WTC11 (cell line): Measurements from ENCODE around the gene ZIK1. TPM values are rescaled to one million over a fixed set of nuclear protein-coding genes. Genes with fewer than 3 reads are reported as not detected.

Source experiments
- ATAC-seq: fragments of 200-7000 bp; cut with Tn5 transposase; 2 replicates; pipeline ENCODE4 v1.10.0; 2021; ENCODE audit warnings: mild to moderate bottlenecking, moderate library complexity
- CTCF ChIA-PET: fragments of 300-600 bp; sonication (Branson Sonifier 250); formaldehyde crosslinking; loops from one replicate; lab custom pipeline; 2021; ENCODE audit warnings: antibody characterized with exemption; lab: Charles Lee
- POLR2A ChIA-PET: fragments of 350-600 bp; sonication (Branson Sonifier 250); formaldehyde crosslinking; loops from one replicate; lab custom pipeline; 2021; ENCODE audit warnings: antibody characterized with exemption; lab: Charles Lee
- DNase-seq: peaks from one replicate; pipeline ENCODE4 v3.0.0; 2021; ENCODE audit warnings: low spot score
- H3K27ac Mint-ChIP-seq: 2 replicates; pipeline ENCODE4 v1.8.0; 2021; ENCODE audit warnings: mixed read lengths
- H3K27me3 Mint-ChIP-seq: 2 replicates; pipeline ENCODE4 v1.8.0; 2021; ENCODE audit warnings: low read depth, mild to moderate bottlenecking, moderate library complexity, mixed read lengths
- H3K36me3 Mint-ChIP-seq: 2 replicates; pipeline ENCODE4 v1.8.0; 2021; ENCODE audit warnings: mixed read lengths
- H3K4me1 Mint-ChIP-seq: 2 replicates; pipeline ENCODE4 v1.8.0; 2022; ENCODE audit warnings: mixed read lengths
- H3K4me3 Mint-ChIP-seq: 2 replicates; pipeline ENCODE4 v1.8.0; 2021; ENCODE audit warnings: mild to moderate bottlenecking, moderate library complexity, mixed read lengths
- H3K9me3 Mint-ChIP-seq: 2 replicates; pipeline ENCODE4 v1.8.0; 2021; ENCODE audit warnings: mixed read lengths
- ARID4B ChIP-seq: sonication (generic); formaldehyde crosslinking; IDR thresholded peaks from 2 replicates; pipeline ENCODE4 v1.8.0; 2023; ENCODE audit warnings: missing genetic modification reagents, mild to moderate bottlenecking, borderline replicate concordance
- ERG ChIP-seq: fragments of 250-450 bp; sonication (Bioruptor Pico); IDR thresholded peaks from 2 replicates; pipeline ENCODE4 v1.8.0; 2021; ENCODE audit warnings: mild to moderate bottlenecking
- ESRRA ChIP-seq: sonication (generic); formaldehyde crosslinking; IDR thresholded peaks from 2 replicates; pipeline ENCODE4 v1.8.1; 2022; ENCODE audit warnings: mild to moderate bottlenecking, missing genetic modification reagents, borderline replicate concordance
- ETV6 ChIP-seq: sonication (generic); formaldehyde crosslinking; IDR thresholded peaks from 2 replicates; pipeline ENCODE4 v1.8.1; 2022; ENCODE audit warnings: mild to moderate bottlenecking, missing genetic modification reagents
- HMGXB4 ChIP-seq: sonication (generic); formaldehyde crosslinking; IDR thresholded peaks from 2 replicates; pipeline ENCODE4 v1.8.1; 2023; ENCODE audit warnings: mild to moderate bottlenecking, moderate library complexity, missing genetic modification reagents
- NFYB ChIP-seq: sonication (generic); formaldehyde crosslinking; conservative IDR thresholded peaks from 2 replicates; pipeline ENCODE4 v1.8.0; 2022; ENCODE audit warnings: low read depth, missing genetic modification reagents
- PRDM15 ChIP-seq: sonication (generic); formaldehyde crosslinking; IDR thresholded peaks from 2 replicates; pipeline ENCODE4 v1.8.0; 2022; ENCODE audit warnings: missing genetic modification reagents
- PRRX2 ChIP-seq: fragments of 250-450 bp; sonication (Bioruptor Pico); IDR thresholded peaks from 2 replicates; pipeline ENCODE4 v1.8.0; 2021; ENCODE audit warnings: mild to moderate bottlenecking
- STAT6 ChIP-seq: sonication (generic); formaldehyde crosslinking; conservative IDR thresholded peaks from 2 replicates; pipeline ENCODE4 v1.8.1; 2023; ENCODE audit warnings: mild to moderate bottlenecking, low read depth, missing genetic modification reagents, moderate library complexity
- USF2 ChIP-seq: sonication (generic); formaldehyde crosslinking; IDR thresholded peaks from 2 replicates; pipeline ENCODE4 v1.8.1; 2023; ENCODE audit warnings: mild to moderate bottlenecking, missing genetic modification reagents, moderate library complexity
- ZBTB43 ChIP-seq: sonication (generic); formaldehyde crosslinking; IDR thresholded peaks from 2 replicates; pipeline ENCODE4 v1.8.1; 2023; ENCODE audit warnings: mild to moderate bottlenecking, missing genetic modification reagents
- ZNF263 ChIP-seq: sonication (generic); formaldehyde crosslinking; IDR thresholded peaks from 2 replicates; pipeline ENCODE4 v1.8.1; 2022; ENCODE audit warnings: low read depth, mild to moderate bottlenecking, moderate library complexity, missing genetic modification reagents
- total RNA-seq: library from RNA; stranded (reverse); gene quantifications from 3 replicates; pipeline ENCODE4 v1.2.3, GENCODE V29; 2021

Gene ZIK1
- total RNA-seq, 1 experiment from 2014 or later = 31.1 TPM

GRCh38 chr19:57566396-57567265 is 17.3 kb upstream of the ZIK1 start (continued):
- TF ChIP-seq HMGXB4 (CRISPR knock-in tag) (no peak), PRRX2 (CRISPR knock-in tag) (no peak), ERG (CRISPR knock-in tag) (no peak), ETV6 (CRISPR knock-in tag) (no peak), ARID4B (CRISPR knock-in tag) (no peak), PRDM15 (no peak), ZNF263 (CRISPR knock-in tag) (no peak), ZBTB43 (CRISPR knock-in tag) (no peak)
- TF ChIP-seq, all 79 proteins: peak for 0

- peaks cover 99% of the 10 kb centered on the region for H3K9me3 Mint-ChIP-seq
- ChIA-PET POLR2A (no interaction called here), CTCF (no interaction called here)
- H3K36me3 Mint-ChIP-seq = peaks cover 92% of the 10 kb centered on the region
- no peaks in the 10 kb centered on the region for H3K4me1 Mint-ChIP-seq
- H3K27ac Mint-ChIP-seq = no peak overlapping the region
- no peak overlapping the region for H3K4me3 Mint-ChIP-seq
- no peak for ATAC-seq
- peaks cover 29% of the 10 kb centered on the region for H3K27me3 Mint-ChIP-seq
- DNase-seq = no peak
- TF ChIP-seq HMGXB4 (CRISPR knock-in tag) = no peak
- no peak for TF ChIP-seq ZBTB43 (CRISPR knock-in tag)
- no peak for TF ChIP-seq STAT6
- no peak for TF ChIP-seq ESRRA
- no peak for TF ChIP-seq NFYB (CRISPR knock-in tag)
- no peak for TF ChIP-seq USF2 (CRISPR knock-in tag)
These were observed 13.2 kb upstream of the ZIK1 start for GRCh38 chr19:57570707-57571106.
